Measurements from ENCODE around the gene CHKB. TPM values are rescaled to one million over a fixed set of nuclear protein-coding genes. Genes with fewer than 3 reads are reported as not detected.

The CHKB gene
- total and polyA plus RNA-seq, 10 of the 15 experiments (the other 5 are each of a cell fraction or from before 2014, with no cell fraction given) = 10.0 to 93.9 (median 57.0) TPM

- TF ChIP-seq ZNF687 (IDR thresholded peaks at IDR 0.05) = peak; percentile 100
- TF ChIP-seq E2F4 (IDR thresholded peaks at IDR 0.05; ENCODE audit: low read depth, low read length) = no peak
- 0 out of 2 replicates have a peak, but pooled peaks have one; percentile 37 for TF ChIP-seq ZNF207 (IDR thresholded peaks at IDR 0.05; ENCODE audit: borderline replicate concordance)
- no peak for TF ChIP-seq SIN3A (IDR thresholded peaks at IDR 0.05; ENCODE audit: low read depth, low read length)
- TF ChIP-seq ZNF622 (IDR thresholded peaks at IDR 0.05) = no peak
- TF ChIP-seq FOXM1 (IDR thresholded peaks at IDR 0.05; ENCODE audit: low read depth, low read length) = no peak
- peak; percentile 67; the same call in 1 of the 2 replicates for TF ChIP-seq PAX5 (IDR thresholded peaks at IDR 0.05; ENCODE audit: borderline replicate concordance, low read depth, low read length)
Observed at GRCh38 chr22:50542416-50542927, 40.2 kb downstream of the CHKB start (continued).

Measured in GM12878 (cell line).